Measurements from ENCODE around the gene KCNK7. TPM values are rescaled to one million over a fixed set of nuclear protein-coding genes. Genes with fewer than 3 reads are reported as not detected.
A peak's percentile ranks its signal among the peaks of the same experiment; 100 is the strongest.

Gene KCNK7
- total RNA-seq, 1 donor = 1.7 TPM

DNA sequence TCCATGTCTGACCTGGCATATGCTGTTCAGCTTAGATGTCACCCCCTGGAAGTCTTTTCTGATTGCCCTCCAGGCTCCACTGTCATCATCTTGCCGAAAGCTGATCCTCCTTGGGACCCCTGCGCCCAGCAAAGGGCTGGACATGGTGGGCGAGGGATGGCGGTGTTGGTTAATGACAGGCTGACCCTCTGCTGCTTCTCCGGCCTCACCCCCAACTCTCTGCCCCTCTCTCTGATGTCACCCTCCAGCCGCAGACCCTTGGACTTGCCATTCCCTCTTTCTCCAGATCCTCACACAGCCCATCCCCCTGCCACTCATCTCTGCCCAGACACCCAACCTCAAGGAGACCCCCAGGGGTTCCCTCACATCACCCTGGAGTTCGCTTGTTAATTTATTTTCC lies 17.5 kb downstream of the KCNK7 start:
- H3K27me3 ChIP-seq (ENCODE audit: insufficient read depth, low read length) = no peaks in the 10 kb centered on the region
- H3K9me3 ChIP-seq (ENCODE audit: low read depth, low read length) = no peaks in the 10 kb centered on the region
- H3K4me1 ChIP-seq (ENCODE audit: insufficient read depth, low read length) = peaks cover 52% of the 10 kb centered on the region
- peak overlapping the region; percentile 76 for H3K4me3 ChIP-seq (ENCODE audit: low read length)

DNA sequence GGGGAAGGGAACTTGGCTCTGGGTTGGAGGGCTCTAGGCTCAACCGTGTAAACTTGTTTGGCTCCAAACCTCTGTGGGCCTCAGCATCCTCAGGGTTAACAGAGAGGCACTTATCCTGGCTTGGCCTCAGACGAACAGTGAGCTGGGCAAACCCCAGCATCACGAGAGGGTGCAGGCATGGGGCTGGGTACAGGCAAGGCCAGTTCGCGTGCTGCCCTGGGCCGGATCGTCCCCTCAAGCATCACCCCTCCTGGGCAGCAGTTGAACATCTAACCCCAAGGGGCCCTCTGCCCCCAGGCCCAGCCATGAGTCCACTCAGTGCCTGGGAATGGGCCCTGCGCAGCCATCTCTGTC lies 17.9 kb downstream of the KCNK7 start:
- no peaks in the 10 kb centered on the region for H3K27me3 ChIP-seq (ENCODE audit: insufficient read depth, low read length)
- H3K9me3 ChIP-seq (ENCODE audit: low read depth, low read length) = no peaks in the 10 kb centered on the region
- H3K4me1 ChIP-seq (ENCODE audit: insufficient read depth, low read length) = peaks cover 56% of the 10 kb centered on the region
- H3K4me3 ChIP-seq (ENCODE audit: low read length) = peak overlapping the region; percentile 76

DNA sequence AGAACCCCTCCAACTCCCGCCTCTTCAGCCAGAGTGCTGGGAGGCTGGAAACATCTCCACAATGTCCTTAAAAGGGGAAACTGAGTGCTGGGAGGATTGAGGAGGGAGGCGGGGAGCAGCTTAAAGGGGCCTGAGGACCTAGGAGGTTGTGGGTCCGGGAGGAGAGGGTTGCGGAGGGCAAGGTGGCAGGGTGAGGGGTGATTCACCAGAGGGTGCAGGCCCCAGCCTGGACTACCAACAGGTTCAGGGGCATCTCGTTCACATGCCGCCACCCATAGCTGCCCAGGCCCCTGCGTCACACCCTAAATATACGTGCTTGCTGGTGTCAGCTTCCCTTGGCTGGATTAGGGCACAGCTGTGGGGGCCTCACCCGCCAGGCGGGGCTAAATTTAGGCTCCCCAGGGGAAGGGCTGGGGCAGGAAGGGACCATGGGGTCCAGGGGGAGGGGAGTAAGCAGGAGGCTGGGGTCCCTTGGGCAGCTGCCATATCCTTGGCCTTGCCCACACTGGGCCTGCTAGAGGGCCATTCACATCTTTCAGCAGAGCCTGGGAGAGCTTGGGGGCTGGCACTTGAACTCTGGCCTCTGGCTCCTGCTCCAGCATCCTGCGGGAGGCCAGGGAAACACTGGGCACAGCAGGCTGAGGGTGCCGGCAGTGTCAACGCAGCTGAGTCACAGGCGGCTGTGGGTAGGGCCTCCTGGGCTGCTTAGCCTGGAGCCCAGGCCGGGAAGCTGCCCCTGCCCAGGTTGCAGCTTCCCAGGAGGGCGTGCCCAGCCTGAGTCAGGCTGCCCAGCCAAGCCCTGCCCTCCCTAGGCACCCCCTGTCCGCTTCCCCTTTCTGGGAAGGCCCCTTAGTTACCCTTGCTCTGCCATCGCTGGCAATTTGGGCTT lies 18.5 kb downstream of the KCNK7 start:
- no peaks in the 10 kb centered on the region for H3K9me3 ChIP-seq (ENCODE audit: low read depth, low read length)
- H3K4me1 ChIP-seq (ENCODE audit: insufficient read depth, low read length) = peaks cover 57% of the 10 kb centered on the region
- peak overlapping the region; percentile 76 for H3K4me3 ChIP-seq (ENCODE audit: low read length)
- H3K27me3 ChIP-seq (ENCODE audit: insufficient read depth, low read length) = no peaks in the 10 kb centered on the region

DNA sequence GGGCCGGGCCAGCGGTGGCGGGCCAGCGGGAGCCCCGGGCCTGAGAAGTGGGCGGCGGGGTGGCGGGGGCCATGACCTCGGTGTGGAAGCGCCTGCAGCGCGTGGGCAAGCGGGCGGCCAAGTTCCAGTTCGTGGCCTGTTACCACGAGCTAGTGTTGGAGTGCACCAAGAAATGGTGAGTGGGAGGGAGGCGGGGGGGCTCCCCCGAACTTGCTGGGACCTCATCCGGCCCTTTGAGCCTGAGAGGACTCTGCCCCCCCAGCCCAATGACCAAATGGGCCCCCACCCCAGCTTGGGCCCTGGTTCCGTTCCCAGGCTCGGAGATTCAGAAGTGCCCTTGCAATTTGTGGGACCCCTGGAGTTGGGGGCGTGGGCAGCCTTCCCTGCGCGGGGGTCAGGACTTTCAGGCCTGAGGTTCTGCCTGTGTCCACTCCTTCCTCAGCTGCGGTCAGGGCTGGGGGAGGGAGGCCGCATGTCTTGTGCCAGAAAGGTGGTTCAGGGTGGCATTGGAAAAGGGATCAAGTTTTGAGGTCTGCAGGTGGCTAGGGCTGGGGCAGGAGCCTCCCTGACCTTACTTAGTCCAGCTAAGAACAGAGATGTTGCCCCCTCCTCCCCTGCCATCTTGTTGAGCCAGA lies 19.3 kb downstream of the KCNK7 start:
- Histone ChIP-seq H3K4me1 (ENCODE audit: insufficient read depth, low read length) (peaks cover 65% of the 10 kb centered on the region), H3K27me3 (ENCODE audit: insufficient read depth, low read length) (no peaks in the 10 kb centered on the region), H3K4me3 (ENCODE audit: low read length) (peak overlapping the region; percentile 76), H3K9me3 (ENCODE audit: low read depth, low read length) (no peaks in the 10 kb centered on the region)

DNA sequence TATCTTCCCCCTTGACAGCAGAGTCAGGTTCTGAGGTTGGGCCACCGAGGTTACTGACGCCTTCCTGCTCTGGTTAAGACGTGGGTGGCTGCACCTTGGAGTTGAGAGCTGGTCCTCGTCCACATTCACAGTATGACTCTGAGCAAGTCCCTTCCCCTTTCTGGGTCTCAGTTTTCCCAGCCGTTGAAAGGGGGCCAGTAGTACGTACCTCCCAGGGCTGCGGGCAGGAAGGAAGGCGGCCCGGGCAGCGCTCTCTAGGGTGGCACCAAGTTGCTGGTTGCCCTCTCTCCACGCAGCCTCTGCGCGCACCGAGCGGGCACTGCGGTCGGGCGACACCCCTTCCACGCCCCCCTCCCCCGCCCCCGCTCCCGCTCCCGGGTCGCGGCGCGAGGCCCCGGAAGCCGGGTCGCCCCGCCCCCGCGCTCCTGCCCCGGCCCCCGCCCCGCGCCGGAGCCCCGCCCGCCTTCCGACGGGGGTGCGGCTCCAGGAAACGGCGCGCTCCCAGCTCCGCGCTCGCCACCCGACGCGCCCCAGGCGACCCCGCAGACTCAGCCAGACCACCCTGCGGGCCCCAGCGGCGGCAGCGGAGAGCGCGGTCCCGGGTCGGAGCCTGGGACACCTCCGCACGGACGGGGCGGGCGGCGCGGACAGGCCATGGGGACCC lies 19.9 kb downstream of the KCNK7 start, which contains the start of gene EHBP1L1:
Gene EHBP1L1, plus strand, starts transcription at position 486 of the 664 bp plus-strand sequence. CDS start 250 bp downstream, outside the sequence.
- H3K4me3 ChIP-seq (ENCODE audit: low read length) = peak within 1 kb of the TSS; percentile 76
- peaks cover 71% of the 10 kb centered on the region for H3K4me1 ChIP-seq (ENCODE audit: insufficient read depth, low read length)
- H3K9me3 ChIP-seq (ENCODE audit: low read depth, low read length) = no peaks in the 10 kb centered on the region
- no peaks in the 10 kb centered on the region for H3K27me3 ChIP-seq (ENCODE audit: insufficient read depth, low read length)

DNA sequence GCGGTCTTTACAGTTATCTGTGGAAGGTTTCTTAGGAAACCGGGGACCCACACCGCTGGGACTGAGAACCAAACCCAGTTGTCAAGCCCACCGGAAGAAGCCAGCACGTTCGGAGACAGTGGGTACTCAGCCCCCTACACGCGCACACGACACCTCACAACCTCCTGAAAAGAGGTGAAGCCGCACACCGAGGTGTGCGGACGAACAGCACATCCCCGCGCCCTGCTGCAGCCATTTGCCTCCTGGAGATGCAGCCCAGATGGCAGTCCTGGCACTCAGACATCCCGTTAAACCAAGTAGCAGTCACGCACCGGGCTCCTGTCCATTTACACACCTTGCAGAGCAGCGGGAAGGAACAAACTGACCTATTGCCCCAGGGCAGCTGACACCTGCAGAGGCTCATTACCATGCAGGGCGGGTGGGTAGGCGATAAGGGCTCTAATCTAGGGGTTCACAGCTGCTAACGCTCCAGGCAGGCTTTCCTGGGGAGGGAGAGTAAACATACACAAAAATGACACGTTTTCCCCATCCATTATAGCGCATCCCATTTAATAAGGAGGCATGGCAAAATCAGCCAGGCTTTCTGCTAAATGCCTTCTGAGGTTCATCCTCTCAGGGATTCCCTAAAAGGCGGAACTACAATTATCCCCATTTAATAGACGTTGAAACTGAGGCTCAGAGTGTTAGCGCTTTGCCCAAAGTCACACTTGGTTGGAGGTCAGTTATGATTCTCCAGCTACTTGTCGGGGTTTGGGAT lies 20.6 kb downstream of the KCNK7 start:
- peaks cover 73% of the 10 kb centered on the region for H3K4me1 ChIP-seq (ENCODE audit: insufficient read depth, low read length)

DNA sequence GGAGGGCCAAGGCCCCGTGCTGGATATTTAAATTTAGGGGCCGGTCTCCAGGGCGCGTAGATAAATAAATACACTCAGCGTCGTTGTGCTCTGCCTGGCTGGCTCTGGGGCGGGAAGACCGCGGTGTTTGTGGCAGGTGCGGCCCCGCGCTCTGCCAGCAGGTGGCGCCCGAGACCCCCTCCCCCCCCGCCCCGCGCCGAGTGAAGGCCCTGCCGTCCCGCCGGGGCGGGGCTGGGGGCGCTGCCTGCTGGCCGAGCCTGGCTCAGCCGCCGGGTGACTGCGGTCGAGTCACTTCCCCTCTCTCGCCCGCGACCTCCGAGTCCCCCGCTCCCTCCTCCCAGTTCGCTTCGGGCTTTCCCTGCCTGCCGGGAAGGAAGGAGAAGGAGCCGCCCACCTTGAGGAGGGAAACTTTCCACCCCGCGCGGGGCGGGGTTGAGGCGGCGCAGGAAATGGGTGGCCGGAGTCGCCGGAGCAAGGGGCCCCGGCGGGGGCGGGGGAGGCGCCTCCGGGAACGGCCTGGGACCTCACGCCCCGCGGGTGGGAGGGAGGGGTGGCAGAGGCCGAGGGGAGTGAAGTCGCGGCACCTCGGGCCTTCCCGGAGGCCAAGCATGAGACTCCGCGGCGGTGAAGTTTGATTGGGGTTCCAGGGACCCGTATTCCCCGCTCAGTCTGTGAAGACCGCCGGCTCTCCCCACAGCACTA lies 21.3 kb downstream of the KCNK7 start:
- H3K4me3 ChIP-seq (ENCODE audit: low read length) = peak overlapping the region; percentile 67
- H3K9me3 ChIP-seq (ENCODE audit: low read depth, low read length) = no peaks in the 10 kb centered on the region
- peaks cover 75% of the 10 kb centered on the region for H3K4me1 ChIP-seq (ENCODE audit: insufficient read depth, low read length)
- H3K27me3 ChIP-seq (ENCODE audit: insufficient read depth, low read length) = no peaks in the 10 kb centered on the region

More for the DNA sequence above, 20.6 kb downstream of the KCNK7 start:
- H3K9me3 ChIP-seq (ENCODE audit: low read depth, low read length) = no peaks in the 10 kb centered on the region
- no peaks in the 10 kb centered on the region for H3K27me3 ChIP-seq (ENCODE audit: insufficient read depth, low read length)
- peak overlapping the region; percentile 67 for H3K4me3 ChIP-seq (ENCODE audit: low read length)

DNA sequence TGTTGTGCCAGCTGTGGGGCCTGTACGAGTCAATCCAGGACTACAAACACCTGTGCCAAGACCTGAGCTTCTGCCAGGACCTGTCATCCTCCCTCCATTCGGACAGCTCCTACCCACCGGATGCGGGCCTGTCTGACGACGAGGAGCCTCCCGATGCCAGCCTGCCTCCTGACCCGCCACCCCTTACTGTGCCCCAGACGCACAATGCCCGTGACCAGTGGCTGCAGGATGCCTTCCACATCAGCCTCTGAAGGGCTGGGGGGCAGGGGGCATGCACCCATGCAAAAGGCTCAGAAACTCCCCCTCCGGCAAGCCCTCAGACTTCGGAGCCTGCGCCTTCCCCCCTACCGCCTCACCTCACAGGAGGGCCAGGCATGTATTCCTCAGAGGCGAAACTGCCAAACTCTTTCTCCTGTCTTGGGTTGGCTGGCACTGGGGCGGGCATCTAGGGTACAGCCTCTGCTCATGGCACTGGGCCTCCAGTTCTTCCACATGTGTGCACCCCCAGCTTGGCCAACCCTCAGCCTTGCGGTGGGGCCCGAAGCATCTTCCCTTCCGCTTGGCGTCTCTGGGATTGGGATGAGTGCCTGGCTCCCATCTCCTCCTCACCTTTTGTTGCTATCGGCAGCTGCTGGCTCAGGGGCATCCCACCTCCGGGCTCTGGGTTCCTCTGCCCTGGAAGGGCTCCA lies 22.1 kb downstream of the KCNK7 start:
- Histone ChIP-seq H3K9me3 (ENCODE audit: low read depth, low read length) (no peaks in the 10 kb centered on the region), H3K4me1 (ENCODE audit: insufficient read depth, low read length) (peaks cover 75% of the 10 kb centered on the region), H3K27me3 (ENCODE audit: insufficient read depth, low read length) (no peaks in the 10 kb centered on the region), H3K4me3 (ENCODE audit: low read length) (peak overlapping the region; percentile 67)

DNA sequence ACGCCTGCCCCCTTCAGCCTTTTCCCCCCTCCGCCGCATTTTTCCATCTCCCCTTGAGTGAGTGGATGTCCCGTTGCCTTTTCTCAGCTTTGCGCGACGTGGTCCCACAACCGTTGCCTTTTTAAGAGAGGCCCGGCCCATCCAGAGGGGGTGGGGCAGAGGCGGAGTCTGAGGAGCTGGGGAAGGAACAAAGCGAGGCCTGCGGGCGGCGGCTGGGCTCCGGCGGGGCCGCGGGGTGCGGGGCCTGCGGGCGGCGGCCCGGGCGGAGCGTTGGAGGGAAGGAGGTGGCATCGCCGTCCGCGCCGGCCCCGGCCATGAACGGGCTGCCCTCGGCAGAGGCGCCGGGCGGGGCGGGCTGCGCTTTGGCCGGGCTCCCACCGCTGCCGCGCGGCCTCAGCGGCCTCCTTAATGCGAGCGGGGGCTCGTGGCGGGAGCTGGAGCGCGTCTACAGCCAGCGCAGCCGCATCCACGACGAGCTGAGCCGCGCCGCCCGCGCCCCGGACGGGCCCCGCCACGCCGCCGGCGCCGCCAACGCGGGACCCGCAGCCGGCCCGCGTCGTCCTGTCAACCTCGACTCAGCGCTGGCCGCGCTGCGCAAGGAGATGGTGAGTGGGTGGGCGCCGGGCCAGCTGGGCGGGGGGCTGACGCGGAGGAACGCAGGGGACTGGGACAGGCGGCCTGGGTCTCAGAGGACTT lies 23.1 kb downstream of the KCNK7 start, which contains the start of gene FAM89B:
Gene FAM89B, plus strand, starts transcription at position 183 of the 696 bp plus-strand sequence. Its CDS starts 132 bp downstream, at position 315.
- H3K27me3 ChIP-seq (ENCODE audit: insufficient read depth, low read length) = no peaks in the 10 kb centered on the region
- no peaks in the 10 kb centered on the region for H3K9me3 ChIP-seq (ENCODE audit: low read depth, low read length)
- peaks cover 75% of the 10 kb centered on the region for H3K4me1 ChIP-seq (ENCODE audit: insufficient read depth, low read length)
- H3K4me3 ChIP-seq (ENCODE audit: low read length) = peak within 1 kb of the TSS; percentile 67

DNA sequence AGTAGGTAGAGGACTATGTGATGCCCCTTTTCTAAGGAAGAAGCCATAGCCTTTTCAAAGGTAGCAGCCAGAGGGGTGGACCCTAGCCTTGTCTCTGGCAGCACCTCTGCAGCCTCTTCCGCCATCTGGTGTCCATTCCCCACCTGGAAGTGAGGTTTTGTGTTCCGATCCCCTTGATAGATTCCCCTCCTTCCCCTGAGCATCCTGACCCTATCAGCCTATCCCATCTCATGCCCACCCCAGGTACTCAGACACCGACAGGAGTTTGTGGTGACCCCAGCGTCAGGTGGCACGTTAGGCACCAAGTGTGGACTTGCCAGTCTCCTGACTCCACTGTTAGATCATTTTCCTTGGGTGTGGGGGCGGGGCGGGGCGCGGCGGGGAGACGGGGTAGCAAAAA lies 23.7 kb downstream of the KCNK7 start:
- no peaks in the 10 kb centered on the region for H3K27me3 ChIP-seq (ENCODE audit: insufficient read depth, low read length)

DNA sequence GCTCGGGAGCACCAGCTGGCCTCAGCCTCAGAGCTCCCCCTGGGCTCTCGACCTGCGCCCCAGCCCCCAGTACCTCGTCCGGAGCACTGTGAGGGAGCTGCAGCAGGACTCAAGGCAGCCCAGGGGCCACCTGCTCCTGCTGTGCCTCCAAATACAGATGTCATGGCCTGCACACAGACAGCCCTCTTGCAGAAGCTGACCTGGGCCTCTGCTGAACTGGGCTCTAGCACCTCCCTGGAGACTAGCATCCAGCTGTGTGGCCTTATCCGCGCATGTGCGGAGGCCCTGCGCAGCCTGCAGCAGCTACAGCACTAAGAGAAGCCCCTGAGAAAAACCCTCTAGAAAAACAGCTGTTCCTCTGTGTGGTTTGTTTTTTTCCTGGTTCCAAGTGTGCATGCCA lies 24.2 kb downstream of the KCNK7 start:
- H3K27me3 ChIP-seq (ENCODE audit: insufficient read depth, low read length) = no peaks in the 10 kb centered on the region
- H3K9me3 ChIP-seq (ENCODE audit: low read depth, low read length) = no peaks in the 10 kb centered on the region
- H3K4me1 ChIP-seq (ENCODE audit: insufficient read depth, low read length) = peaks cover 75% of the 10 kb centered on the region
- H3K4me3 ChIP-seq (ENCODE audit: low read length) = no peak overlapping the region

More for the DNA sequence above, 23.7 kb downstream of the KCNK7 start:
- H3K9me3 ChIP-seq (ENCODE audit: low read depth, low read length) = no peaks in the 10 kb centered on the region
- H3K4me1 ChIP-seq (ENCODE audit: insufficient read depth, low read length) = peaks cover 75% of the 10 kb centered on the region
- peak overlapping the region; percentile 67 for H3K4me3 ChIP-seq (ENCODE audit: low read length)

DNA sequence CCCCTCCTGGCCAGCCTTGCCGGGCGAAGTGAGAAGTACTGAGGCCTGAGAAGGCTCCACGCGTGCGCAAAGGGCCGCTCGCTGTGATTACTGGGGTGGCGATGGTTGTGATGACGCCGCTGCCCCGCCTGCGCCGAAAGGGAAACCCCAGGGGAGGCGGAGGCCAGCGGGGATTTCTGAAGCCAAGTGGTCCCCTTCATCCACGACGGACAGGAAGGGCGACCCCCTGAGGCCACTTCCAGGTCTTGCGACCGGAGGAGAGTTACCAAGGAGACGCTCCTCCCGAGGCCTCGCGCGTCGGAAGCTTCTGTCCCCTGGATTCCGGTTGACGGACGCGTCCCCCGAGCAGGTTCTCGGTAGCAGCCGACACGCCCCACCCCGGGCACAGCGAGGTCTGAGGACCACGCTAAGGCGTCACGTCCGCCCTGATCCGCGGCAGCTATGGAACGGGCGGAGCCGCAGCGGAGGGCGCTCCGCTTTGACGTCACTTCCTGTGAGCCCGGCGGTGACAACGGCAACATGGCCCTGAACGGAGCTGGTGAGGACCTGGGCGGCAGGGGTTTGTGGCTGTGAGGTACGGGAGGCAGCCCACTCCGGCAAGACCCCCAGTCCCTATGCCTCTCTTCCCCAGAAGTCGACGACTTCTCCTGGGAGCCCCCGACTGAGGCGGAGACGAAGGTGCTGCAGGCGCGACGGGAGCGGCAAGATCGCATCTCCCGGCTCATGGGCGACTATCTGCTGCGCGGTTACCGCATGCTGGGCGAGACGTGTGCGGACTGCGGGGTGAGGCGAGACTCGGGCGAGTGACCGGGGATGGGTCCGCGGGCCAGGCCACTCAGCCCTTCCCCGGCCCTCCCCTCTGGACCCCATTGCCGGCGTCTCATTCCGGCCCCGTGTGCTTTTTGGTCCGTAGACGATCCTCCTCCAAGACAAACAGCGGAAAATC lies 25.4 kb downstream of the KCNK7 start, which contains the start of gene ZNRD2:
Gene ZNRD2, plus strand, starts transcription at position 505 of the 946 bp plus-strand sequence. Its CDS starts 15 bp downstream, at position 520.
- Histone ChIP-seq H3K9me3 (ENCODE audit: low read depth, low read length) (no peaks in the 10 kb centered on the region), H3K27me3 (ENCODE audit: insufficient read depth, low read length) (no peaks in the 10 kb centered on the region), H3K4me3 (ENCODE audit: low read length) (peak within 1 kb of the TSS; percentile 60), H3K4me1 (ENCODE audit: insufficient read depth, low read length) (peaks cover 81% of the 10 kb centered on the region)

Data from mononuclear cell (primary cell).